ENCODE data around the gene BMPER.

The BMPER gene

DNA sequence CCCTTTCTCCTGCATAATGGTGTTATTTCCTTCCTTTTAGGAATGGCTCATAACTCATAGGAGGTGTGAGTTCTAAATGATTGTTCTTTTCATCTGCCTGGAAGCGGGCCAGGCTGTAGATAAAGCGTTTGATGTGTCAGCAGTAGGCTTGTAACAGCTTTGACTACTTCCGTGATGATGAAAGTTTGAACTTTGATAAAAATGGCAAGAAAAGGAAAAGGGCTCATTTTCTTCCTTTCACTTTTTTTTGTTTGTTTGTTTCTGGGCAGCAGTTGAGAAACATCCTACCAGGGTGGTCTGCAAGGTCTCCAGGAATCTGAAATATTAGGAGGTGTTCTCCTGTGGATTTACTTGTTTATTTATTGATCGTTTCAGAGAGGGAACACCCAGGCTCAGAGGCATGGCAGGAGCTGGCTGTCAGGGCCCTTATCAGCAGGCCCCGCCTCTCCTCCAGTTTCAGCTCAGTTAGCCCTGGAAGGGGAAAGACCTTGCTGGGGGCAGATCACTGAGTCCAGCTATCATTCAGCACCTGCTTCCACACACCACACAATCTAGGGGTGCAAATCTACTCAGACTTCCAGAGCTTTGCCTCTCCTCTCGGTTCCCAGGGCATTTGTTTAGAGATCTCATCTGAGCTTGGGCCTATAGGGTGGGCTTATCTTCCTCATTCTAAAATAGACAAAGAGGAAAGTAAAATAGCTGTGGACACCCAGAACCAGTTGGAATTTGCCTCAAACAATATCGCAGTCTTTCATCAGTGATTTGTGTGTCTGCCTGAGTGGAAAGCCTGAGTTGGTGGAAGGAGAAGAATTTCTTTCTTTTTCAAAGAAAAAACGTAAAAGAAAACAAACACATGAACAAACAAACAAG lies 130.9 kb downstream of the BMPER start:
- no peak for TF ChIP-seq CTCF (IDR thresholded peaks at IDR 0.05)

DNA sequence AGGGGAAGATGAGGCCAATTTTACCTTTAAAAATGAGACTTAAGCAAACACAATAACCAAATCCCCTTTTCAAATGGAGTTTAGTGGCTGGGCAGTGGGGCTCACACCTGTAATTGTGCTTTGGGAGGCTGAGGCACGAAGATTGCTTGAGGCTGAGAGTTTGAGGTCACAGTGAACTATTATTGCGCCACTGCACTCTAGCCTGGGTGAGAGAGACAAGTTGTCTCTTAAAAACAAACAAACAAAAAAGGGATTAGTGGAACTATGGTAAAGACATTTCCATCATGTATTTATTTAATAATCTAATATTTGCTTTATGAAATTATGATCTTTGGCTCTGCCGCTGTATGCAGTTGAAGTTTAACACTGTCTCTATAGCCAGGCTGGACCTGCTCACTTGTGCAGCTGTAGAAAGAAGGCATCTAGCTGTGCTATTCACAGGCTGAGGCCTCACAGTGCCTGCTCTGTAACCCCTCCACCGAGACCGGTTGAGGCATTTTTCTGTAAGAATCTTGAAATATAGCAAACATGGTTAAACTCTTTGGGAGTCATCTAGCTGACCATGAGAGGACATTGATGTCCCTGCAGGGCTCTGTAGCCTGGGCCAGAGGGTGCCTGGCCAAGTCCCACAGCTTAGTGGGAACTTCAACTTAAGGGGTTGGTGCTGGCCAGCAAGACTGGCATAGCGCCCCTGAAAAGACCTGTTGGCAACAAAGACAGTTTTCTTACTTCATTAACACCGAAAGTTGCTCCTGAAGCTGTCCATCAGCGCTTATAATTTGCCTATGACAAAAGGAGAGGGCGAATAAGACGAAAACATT lies 131.8 kb downstream of the BMPER start:
- TF ChIP-seq CTCF (IDR thresholded peaks at IDR 0.05): no peak

GRCh38 chr7:34038816-34039470 lies 133.6 kb downstream of the BMPER start:
- TF ChIP-seq CTCF (IDR thresholded peaks at IDR 0.05): no peak

DNA sequence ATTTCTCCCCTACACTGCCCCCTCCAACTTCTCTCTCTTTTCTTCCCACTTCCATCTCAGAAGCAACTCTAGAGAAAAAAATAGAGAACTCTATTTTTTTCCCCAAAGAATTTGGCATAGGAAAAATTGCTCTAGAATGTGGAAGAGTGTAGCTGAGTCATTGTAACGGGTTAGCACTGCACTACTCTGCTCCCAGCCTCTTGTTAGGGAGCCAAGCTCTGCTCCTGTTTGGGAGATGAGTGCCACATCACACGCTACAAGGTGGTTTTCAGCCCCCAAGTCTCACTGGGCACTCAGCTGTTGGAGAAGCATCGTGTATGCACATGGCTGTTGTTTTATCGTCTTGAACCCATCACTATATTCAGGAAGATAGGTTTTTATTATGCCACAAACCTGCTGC lies 136.4 kb downstream of the BMPER start:
- no peak for TF ChIP-seq CTCF (IDR thresholded peaks at IDR 0.05)

- TF ChIP-seq CTCF (IDR thresholded peaks at IDR 0.05): no peak
Measured at GRCh38 chr7:34042406-34042805, 137.1 kb downstream of the BMPER start.

GRCh38 chr7:34043461-34044305 lies 138.3 kb downstream of the BMPER start:
- no peak for TF ChIP-seq CTCF (IDR thresholded peaks at IDR 0.05)

DNA sequence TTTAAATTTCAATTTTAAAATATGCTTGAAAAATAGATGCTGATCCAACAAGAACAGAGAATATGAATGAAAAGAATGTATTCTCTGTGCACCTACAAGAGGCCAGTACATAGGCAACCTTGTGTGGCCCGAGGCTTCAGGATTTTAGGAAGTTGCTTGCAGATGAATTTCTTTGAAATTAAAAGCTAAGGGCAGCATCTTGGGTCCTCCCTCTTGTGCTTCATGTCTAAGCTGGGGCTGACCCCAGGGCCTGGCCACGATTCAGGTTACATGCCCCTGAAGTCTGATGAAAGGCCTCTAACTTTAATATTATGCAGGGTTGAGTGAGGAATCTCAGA lies 138.9 kb downstream of the BMPER start:
- no peak for TF ChIP-seq CTCF (IDR thresholded peaks at IDR 0.05)

Measured in LNCAP (cell line).